HG03520 (cell line): ENCODE measurements around the gene PXMP2.

Source experiments
- ATAC-seq: cut with Tn5 transposase; IDR thresholded peaks from one replicate; pipeline ENCODE4 v1.9.1; 2021; ENCODE audit warnings: mild to moderate bottlenecking, moderate library complexity; ENCODE audit not compliant: unreplicated experiment

The PXMP2 gene

GRCh38 chr12:132659146-132659545, 28.2 kb upstream of the PXMP2 start:
- no peak for ATAC-seq

GRCh38 chr12:132660052-132660451, 27.3 kb upstream of the PXMP2 start:
- no peak for ATAC-seq

DNA sequence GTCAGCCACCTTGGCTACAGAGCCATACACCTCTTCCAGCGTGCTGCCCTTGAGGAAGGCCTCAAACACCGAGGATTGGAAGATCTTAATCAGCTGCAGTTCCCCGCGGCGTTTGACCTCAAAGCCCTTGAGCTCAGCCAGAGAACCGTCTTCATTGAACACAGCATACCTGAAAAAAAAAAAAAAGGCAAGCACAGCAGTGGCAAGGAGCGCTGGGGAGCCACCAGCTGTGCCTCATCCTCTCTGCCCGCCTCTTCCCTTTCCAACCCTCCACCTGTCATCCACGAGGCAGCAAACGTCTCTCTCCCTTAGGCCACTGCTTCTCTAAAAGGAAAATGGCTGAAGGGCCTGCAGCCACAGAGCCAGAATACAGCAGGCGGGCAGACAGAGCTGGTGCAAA, 26.4 kb upstream of the PXMP2 start:
- ATAC-seq, result no peak

GRCh38 chr12:132661972-132662371, 25.4 kb upstream of the PXMP2 start:
- no peak for ATAC-seq

DNA sequence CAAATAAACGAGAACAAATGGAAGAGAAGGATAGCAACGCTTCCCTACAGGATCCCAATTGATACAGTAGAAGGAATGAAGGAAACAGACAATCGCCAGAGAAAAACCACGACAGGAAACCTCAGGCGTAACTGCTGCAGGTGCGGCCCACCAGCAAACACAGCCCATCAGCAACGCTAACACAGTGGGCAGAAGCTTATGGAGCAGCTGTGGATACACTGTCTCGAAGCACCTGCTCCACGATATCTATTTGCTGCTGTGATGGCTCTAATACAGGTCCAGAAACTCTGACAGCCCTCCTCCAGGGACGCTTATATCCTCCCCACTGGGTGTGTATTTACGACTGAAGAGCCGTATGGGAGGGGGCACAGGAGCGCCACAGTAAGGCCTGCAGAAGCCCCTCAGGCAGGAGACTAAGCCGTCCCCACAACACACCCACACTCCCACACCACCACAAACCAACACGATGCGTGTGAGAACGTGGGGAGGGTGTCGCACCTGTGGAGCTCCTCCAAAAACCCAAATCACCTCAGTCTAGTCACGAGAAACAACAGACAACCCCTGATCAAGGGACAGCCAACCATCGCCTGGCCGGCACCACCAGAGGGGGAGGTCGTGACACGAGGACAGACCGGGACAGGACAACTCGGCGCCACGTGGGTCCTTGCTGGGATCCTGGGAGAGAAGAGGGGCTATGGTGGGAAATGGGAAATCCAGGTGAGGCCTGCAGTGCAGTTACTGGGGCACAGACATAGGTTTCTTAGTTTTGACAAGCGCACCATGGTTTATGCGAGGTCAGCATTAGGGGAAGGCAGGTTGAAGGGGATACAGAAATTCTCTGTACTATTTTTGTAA, 24.3 kb upstream of the PXMP2 start:
- ATAC-seq, result no peak

- ATAC-seq, result no peak
These were observed 22.9 kb upstream of the PXMP2 start for GRCh38 chr12:132664206-132665148.

DNA sequence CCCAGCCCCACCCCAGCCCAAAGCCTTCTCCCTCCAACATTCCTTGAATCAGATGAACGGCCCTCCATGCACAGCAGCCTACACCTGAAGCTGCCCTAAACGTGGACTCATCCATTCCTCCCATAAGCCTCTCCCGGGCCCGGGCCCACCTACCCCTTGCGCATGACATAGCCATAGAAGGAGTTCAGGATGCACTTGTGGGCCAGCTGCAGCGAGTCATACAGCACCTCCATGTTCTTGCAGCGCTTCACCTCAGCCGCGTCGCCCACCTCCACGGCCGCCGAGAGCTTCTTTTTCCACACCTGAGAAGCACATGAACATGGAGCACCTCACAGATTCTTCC, 22.3 kb upstream of the PXMP2 start:
- no peak for ATAC-seq

DNA sequence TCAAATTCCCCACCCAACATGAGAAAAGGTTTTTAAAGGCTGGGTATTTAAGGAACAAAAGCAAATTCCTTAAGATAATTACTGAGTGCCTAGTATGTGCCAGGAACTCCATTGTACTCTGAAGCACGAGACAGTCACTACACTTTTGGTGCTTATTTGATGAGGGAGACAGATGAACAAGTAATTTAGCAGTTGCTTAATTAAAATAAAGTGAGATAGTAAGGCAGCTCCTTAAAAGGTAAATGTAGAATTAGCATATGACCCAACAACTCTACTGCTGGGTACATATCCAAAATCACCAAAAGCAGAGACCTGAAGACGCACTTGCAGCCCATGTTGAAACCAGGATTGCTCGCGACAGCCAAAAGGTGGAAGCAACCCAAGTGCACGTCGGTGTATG, 21.6 kb upstream of the PXMP2 start:
- no peak for ATAC-seq

DNA sequence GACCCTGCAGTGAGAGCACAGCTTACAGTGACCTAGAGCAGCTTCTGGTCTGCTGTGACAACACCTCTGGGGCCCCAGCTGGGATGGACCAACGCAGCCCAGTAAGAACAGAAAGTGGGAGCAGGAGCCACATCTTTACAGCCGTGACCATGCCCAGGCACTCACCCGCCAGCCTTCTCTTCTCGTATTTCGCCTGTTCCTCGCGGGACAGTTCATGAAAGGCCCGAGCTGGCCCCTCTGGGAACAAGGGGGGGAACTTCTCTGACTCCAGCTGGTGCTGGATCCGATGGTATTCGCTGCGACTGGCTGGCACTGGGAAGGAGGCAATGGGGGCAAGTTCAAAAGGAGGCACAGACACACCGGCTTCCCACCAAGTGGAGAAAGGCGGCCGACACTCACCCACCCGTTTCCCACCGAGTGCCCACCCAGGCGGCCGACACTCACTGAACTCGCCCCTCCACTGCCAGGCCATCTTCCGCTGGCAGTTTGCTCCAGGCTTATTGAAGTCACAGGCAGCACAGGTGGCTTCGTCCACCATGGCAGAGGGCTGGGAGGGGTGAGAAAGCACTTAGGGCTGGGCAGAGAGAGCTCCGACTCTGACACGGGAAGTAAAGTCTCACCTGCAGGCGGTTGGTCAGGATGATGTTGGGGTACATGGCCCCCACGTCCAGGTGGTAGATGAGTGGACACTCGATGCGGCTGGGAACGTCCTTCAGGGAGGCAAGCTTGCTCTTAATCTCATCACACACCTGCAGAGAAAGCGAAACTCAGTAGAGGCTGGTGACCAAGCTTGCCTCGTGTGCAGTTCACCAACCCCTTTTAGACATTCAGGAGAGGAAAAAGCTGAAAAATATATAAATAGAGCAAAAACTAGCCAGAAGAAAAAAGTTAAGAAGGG, 18.9 kb upstream of the PXMP2 start:
- ATAC-seq, result no peak

- ATAC-seq, result no peak
These were observed 18.1 kb upstream of the PXMP2 start for GRCh38 chr12:132669166-132669879.

GRCh38 chr12:132672116-132672515, 15.3 kb upstream of the PXMP2 start:
- ATAC-seq, result no peak

DNA sequence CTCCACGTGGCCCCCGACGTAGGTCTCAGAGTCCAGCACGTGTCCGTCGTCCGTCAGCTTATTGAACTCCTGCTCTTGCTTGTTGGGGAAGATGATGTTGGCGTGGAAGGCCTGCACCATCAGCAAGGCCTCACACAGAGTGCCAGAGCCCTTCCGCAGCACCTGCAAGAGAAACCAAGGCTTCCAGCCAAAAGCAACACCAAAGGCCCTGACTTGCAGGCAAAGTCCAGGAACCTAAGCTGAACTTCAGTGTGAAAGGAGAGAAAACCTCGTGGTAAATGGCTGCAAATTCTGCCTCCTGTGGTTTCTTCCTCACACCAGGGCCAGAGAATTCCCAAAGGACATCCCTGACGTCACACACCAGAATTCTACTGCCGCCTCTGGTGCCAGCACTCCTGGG, 14.7 kb upstream of the PXMP2 start:
- ATAC-seq, result no peak

GRCh38 chr12:132673288-132674179, 13.9 kb upstream of the PXMP2 start:
- ATAC-seq, result no peak

DNA sequence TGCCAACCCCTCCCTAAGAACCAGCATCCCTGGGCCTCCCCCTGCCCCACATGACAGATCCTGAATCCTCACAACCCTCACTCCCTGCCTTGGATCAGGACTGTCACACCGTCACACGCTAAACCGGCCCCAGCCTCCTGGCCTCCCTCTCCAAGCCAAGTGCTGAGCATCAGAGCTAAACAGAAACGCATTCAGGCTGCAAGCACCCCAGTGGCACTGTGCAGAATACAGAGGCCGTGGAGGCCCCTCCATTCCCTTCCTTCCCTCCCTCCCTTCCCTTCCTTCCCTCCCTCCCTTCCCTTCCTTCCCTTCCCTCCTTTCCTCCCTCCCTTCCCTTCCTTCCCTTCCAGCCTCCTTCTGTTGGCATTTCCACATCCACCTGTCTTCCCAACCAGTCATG, 12.8 kb upstream of the PXMP2 start:
- no peak for ATAC-seq

DNA sequence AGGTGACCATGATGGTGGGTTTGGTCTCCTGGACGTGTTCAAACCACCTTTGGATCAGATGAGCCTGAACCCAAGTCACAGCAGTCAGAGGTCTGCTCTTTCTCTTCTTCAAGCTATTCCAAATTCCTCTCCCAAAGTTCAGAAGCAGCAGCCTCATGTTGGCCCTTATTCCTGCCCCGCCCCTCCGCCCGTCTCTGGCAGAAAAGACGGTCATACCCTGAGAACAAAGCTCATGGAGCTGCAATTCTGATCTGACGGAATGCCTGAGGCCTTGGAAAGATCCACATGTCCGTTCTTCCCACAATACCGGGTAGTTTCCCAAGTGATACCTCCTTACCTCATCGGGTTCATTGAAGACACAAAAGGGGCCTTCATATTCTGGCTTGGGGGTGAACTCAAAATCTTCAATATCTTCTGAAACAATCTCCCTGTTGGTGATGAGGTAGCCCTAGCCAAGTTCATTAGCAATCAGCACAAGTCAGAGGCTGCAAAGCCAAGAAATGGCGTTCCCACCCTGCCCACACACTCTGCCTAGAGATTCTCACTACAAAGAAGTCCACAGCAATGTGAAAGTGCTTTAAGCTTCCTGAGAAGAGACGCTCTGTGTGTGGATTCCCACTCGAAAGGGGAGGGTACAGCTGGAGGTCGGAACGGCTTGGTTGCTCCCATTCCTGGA, 11.5 kb upstream of the PXMP2 start:
- ATAC-seq, result no peak

DNA sequence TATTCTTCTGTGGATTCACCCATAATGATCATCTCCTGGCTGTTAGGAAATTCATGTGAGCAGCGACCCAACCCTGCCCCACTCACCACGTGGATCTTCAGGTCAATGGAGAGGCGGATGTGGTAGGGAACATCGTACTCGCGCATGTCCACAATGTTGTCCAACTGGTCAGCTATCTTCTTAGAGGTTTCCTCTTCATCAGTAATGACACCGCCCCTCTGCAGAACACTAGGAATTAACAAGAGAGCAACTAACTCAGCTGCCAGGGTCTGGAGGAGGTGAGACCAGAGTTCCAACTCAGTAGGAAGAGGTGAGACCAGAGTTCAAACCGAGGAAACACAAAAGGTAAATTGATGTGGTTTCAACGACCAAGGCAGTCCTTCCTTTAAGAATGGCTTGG, 9.9 kb upstream of the PXMP2 start:
- no peak for ATAC-seq

GRCh38 chr12:132685400-132685799, 2.0 kb upstream of the PXMP2 start:
- ATAC-seq, result no peak

GRCh38 chr12:132686825-132687210, 569 bp upstream of the PXMP2 start:
- peak; percentile 7 for ATAC-seq

DNA sequence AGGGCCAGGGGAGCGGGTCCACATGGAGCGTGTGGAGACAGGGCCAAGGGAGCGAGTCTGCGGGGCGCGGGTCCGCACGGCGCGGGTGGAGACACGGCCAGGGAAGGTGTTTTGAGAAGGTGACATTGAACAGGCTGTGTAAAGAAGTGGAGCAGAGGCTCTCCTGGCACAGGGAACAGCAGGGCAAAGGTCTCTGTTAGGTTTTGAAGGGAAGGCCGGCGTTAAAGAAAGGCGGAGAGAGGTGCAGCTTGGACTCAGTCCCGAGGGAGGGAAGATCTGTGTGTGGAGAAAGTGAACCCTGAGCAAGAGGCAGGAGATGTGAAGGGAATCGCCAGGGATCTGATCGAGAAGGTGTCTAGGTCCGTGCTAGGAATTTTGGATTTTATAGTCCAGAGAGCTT, 1.8 kb downstream of the PXMP2 start:
- ATAC-seq, result no peak
